SH-SY5Y (cell line): ENCODE results near the gene QTRT2.

Experiments used
- GATA2 ChIP-seq: IDR thresholded peaks from 2 replicates; pipeline ENCODE4 v1.6.1; 2011; ENCODE audit warnings: mild to moderate bottlenecking, low read depth, low read length
- GATA3 ChIP-seq: IDR thresholded peaks from 2 replicates; pipeline ENCODE4 v1.6.1; 2011; ENCODE audit warnings: low read depth, mild to moderate bottlenecking, low read length, moderate library complexity

DNA sequence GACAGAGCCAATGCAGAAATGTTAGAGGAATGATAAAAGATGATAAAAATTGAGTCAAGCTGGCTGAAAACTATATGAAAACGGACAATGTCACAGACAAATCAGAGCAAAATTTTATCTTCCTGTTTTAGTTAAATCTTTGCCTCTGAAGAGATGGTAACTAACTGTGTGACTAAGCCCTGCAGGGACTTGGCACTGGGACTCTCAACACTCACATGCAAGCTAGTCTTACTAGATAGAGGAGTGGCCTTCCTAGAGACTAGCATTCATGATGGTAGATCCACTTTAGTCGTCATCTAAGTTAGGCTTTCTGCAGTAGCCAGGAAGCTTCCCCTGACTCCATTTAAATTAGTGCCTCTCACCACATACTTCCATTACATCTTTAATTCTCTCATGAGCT is 4.3 kb upstream of the QTRT2 start:
- no peak for TF ChIP-seq GATA2
- no peak for TF ChIP-seq GATA3
